ENCODE data around the gene TUBGCP6. TPM values are rescaled to one million over a fixed set of nuclear protein-coding genes. Genes with fewer than 3 reads are reported as not detected.
A peak's percentile ranks its signal among the peaks of the same experiment; 100 is the strongest.

TUBGCP6 gene
- total and polyA plus RNA-seq, 8 donors: 37.8 to 112 (median 50.2) TPM

- Histone ChIP-seq H3K9me3 (no peaks in the 10 kb centered on the region), H3K27me3 (peaks cover under 1 to 24% (median 4%) of the 10 kb centered on the region in 3 donors), H3K4me1 (peaks cover 29 to 56% (median 55%) of the 10 kb centered on the region in 4 donors), H3K4me3 (no peak overlapping the region), H3K36me3 (peaks cover 0 to 2% (median 0%) of the 10 kb centered on the region in 4 donors), H3K27ac (peak overlapping the region; percentile 7 to 89 (median 59))
- DNase-seq: no peak
- no peak for TF ChIP-seq POLR2A (IDR thresholded peaks at IDR 0.05)
- TF ChIP-seq POLR2AphosphoS5 (IDR thresholded peaks at IDR 0.05): no peak
- no peak for TF ChIP-seq EP300 (IDR thresholded peaks at IDR 0.05)
- TF ChIP-seq CTCF (IDR thresholded peaks at IDR 0.05): no peak
- 46 to 80% (median 76%) methylated on average over 7 to 19 of the region's 19 CpGs for WGBS, 5 donors
- intact Hi-C loops (cut with DNase I; ENCODE audit: low total_unique reads): no loop called here
Measured at GRCh38 chr22:50183141-50183971, 61.5 kb downstream of the TUBGCP6 start.

GRCh38 chr22:50182176-50183081 lies 62.4 kb downstream of the TUBGCP6 start:
- TF ChIP-seq EP300 (IDR thresholded peaks at IDR 0.05) (no peak), CTCF (IDR thresholded peaks at IDR 0.05) (no peak), POLR2AphosphoS5 (IDR thresholded peaks at IDR 0.05) (peak in 2 of 3 donors; percentile 4 to 30)
- Histone ChIP-seq H3K27ac (peak overlapping the region in 4 of 5 donors; percentile 7 to 72 (median 20)), H3K4me1 (peaks cover 29 to 49% (median 47%) of the 10 kb centered on the region in 4 donors), H3K36me3 (no peaks in the 10 kb centered on the region), H3K4me3 (no peak overlapping the region), H3K9me3 (no peaks in the 10 kb centered on the region), H3K27me3 (peaks cover 6 to 34% (median 8%) of the 10 kb centered on the region in 3 donors)
- 61 to 67% (median 63%) methylated on average over 19 to 31 of the region's 31 CpGs for WGBS, 5 donors
- intact Hi-C loops (cut with DNase I; ENCODE audit: low total_unique reads): no loop called here
- DNase-seq: peak in 1 of 2 donors; percentile 87

- 90 to 96% (median 94%) methylated on average over 21 to 27 of the region's 27 CpGs for WGBS, 5 donors
Measured at GRCh38 chr22:50180727-50181521, 63.9 kb downstream of the TUBGCP6 start.

More at GRCh38 chr22:50180727-50181521, 63.9 kb downstream of the TUBGCP6 start:
- H3K4me3 ChIP-seq: no peak overlapping the region
- intact Hi-C loops (cut with DNase I; ENCODE audit: low total_unique reads): no loop called here
- peaks cover 19 to 37% (median 35%) of the 10 kb centered on the region in 4 donors for H3K4me1 ChIP-seq
- DNase-seq: no peak
- H3K36me3 ChIP-seq: no peaks in the 10 kb centered on the region
- peaks cover 6 to 49% (median 8%) of the 10 kb centered on the region in 3 donors for H3K27me3 ChIP-seq
- no peaks in the 10 kb centered on the region for H3K9me3 ChIP-seq
- TF ChIP-seq POLR2AphosphoS5 (IDR thresholded peaks at IDR 0.05) (no peak), CTCF (IDR thresholded peaks at IDR 0.05) (no peak), EP300 (IDR thresholded peaks at IDR 0.05) (no peak), POLR2A (IDR thresholded peaks at IDR 0.05) (no peak)
- H3K27ac ChIP-seq: no peak overlapping the region

Data from stomach (tissue), 9 donors.